NCI-H524 (cell line): Measurements from ENCODE around the gene MTERF4.
A peak's percentile ranks its signal among the peaks of the same experiment; 100 is the strongest.

Experiments used
- DNase-seq, 2 experiments: peaks; one replicate each; lab custom pipeline; 2025; lab: John Stamatoyannopoulos, UW

The MTERF4 gene

GRCh38 chr2:241070361-241070760 is 31.7 kb downstream of the MTERF4 start:
- no peak for DNase-seq

GRCh38 chr2:241069821-241070281 is 32.2 kb downstream of the MTERF4 start:
- DNase-seq: no peak

- no peak for DNase-seq
These were observed 32.9 kb downstream of the MTERF4 start for GRCh38 chr2:241068942-241069810.

GRCh38 chr2:241068136-241068941 is 33.7 kb downstream of the MTERF4 start:
- DNase-seq: no peak

GRCh38 chr2:241067501-241068135 is 34.5 kb downstream of the MTERF4 start:
- no peak for DNase-seq

GRCh38 chr2:241066893-241067341 is 35.2 kb downstream of the MTERF4 start:
- DNase-seq: no peak

- no peak for DNase-seq
These were observed 35.8 kb downstream of the MTERF4 start for GRCh38 chr2:241066171-241066892.

GRCh38 chr2:241065355-241065803 is 36.7 kb downstream of the MTERF4 start:
- no peak for DNase-seq

GRCh38 chr2:241064802-241065354 is 37.2 kb downstream of the MTERF4 start:
- DNase-seq: no peak

GRCh38 chr2:241064008-241064801 is 37.9 kb downstream of the MTERF4 start:
- DNase-seq: no peak

- DNase-seq: peak in 1 of 2 experiments; percentile 6
These were observed 38.5 kb downstream of the MTERF4 start for GRCh38 chr2:241063587-241063986.

- DNase-seq: no peak
These were observed 39.0 kb downstream of the MTERF4 start for GRCh38 chr2:241063093-241063551.

- no peak for DNase-seq
These were observed 39.5 kb downstream of the MTERF4 start for GRCh38 chr2:241062389-241063092.

- DNase-seq: no peak
These were observed 40.8 kb downstream of the MTERF4 start for GRCh38 chr2:241061275-241061674.

- no peak for DNase-seq
These were observed 48.4 kb downstream of the MTERF4 start for GRCh38 chr2:241053576-241054251.

GRCh38 chr2:241052677-241053360 is 49.3 kb downstream of the MTERF4 start:
- no peak for DNase-seq

- DNase-seq: no peak
These were observed 50.3 kb downstream of the MTERF4 start for GRCh38 chr2:241051578-241052487.
